Muscle of leg (tissue), 11 donors: ENCODE measurements around the gene CLSTN3. TPM values are rescaled to one million over a fixed set of nuclear protein-coding genes. Genes with fewer than 3 reads are reported as not detected.

Source experiments
- DNase-seq: peaks from one replicate; pipeline ENCODE4 v3.0.0; 2013
- H3K27ac ChIP-seq: one replicate; pipeline ENCODE4 v1.5.1; 2013; ENCODE audit warnings: mild to moderate bottlenecking, low read length, control low read depth
- H3K27me3 ChIP-seq: one replicate; pipeline ENCODE4 v1.6.1; 2013; ENCODE audit warnings: low read length; ENCODE audit not compliant: control insufficient read depth, insufficient read depth
- H3K36me3 ChIP-seq: one replicate; pipeline ENCODE4 v1.6.1; 2013; ENCODE audit warnings: low read length; ENCODE audit not compliant: control insufficient read depth, insufficient read depth
- H3K4me1 ChIP-seq: one replicate; pipeline ENCODE4 v1.6.1; 2013; ENCODE audit warnings: low read length; ENCODE audit not compliant: control insufficient read depth, insufficient read depth
- H3K4me3 ChIP-seq: one replicate; pipeline ENCODE4 v1.5.1; 2013; ENCODE audit warnings: low read length, control low read depth
- H3K9me3 ChIP-seq: replicated peaks from 2 replicates; pipeline ENCODE4 v1.6.1; 2013; ENCODE audit warnings: low read depth, low read length; ENCODE audit not compliant: control insufficient read depth
- WGBS: methylation state at CpG from one replicate; pipeline ENCODE4 v1.1.5; 2013; ENCODE audit warnings: missing lambda C conversion rate; ENCODE audit not compliant: insufficient coverage; 5-methylcytosine and 5-hydroxymethylcytosine counted together
- polyA plus RNA-seq, 8 donors: library from polyadenylated mRNA; unstranded; fragments of 120-200 nt; gene quantifications; one replicate each; pipeline versions ENCODE4 v1.2.1 to v1.2.3, GENCODE V29; 2013; ENCODE audit warnings: inconsistent platforms in 1 of 8, low replicate concordance in 1 of 8; ENCODE audit not compliant: insufficient read length in 8 of 8, insufficient read depth in 1 of 8
- total RNA-seq: library from RNA; stranded (reverse); fragments of 120-200 nt; gene quantifications from one replicate; pipeline ENCODE4 v1.2.4, GENCODE V29; 2013

Gene CLSTN3
- total and polyA plus RNA-seq, 9 donors, result 7.2 to 27.2 (median 20.5) TPM

DNA sequence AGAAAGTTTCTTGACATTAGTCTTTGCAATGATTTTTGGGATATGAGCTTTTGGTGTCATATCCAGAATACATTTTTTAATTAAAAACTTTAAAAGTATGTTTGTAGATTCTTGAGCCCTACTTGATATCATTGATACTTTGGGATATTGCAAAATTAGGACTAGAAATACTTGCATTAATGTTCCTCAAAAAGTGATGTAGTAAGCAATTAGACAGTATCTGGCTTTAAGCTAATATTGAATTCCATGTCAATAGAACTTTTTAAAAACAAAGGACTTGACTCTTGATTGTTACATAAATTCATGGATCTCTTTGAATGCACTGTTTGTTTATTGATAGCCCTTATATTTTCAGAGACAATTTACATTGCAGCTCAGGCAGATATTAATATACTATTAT lies 74.9 kb downstream of the CLSTN3 start:
- Histone ChIP-seq H3K4me1 (peaks cover 6% of the 10 kb centered on the region), H3K27me3 (no peaks in the 10 kb centered on the region), H3K4me3 (no peak overlapping the region), H3K9me3 (no peaks in the 10 kb centered on the region), H3K36me3 (peaks cover 49% of the 10 kb centered on the region), H3K27ac (no peak overlapping the region)
- DNase-seq, result no peak

DNA sequence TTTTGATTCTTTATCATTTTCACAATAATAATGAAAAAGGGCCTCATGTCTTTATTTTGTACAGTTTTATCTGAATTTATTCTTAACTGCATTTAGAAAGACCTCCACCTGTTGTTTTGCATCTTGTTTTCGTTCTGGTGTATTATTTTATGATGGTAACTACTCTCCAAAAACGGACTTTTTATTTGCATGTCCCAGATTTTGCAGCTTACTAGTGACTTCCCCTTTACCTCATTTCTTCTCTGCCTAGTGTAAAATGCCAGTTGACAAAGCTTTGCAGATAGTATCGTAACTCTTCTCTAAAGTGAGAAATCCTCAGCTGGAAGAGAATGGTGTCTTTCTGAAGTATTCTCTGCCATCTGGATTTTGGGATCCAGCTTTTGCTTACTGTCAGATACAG lies 76.5 kb downstream of the CLSTN3 start:
- H3K27me3 ChIP-seq, result no peaks in the 10 kb centered on the region
- WGBS, result no CpG with 5 or more reads among the region's 3 CpGs
- H3K4me3 ChIP-seq, result no peak overlapping the region
- no peaks in the 10 kb centered on the region for H3K9me3 ChIP-seq
- no peak for DNase-seq
- H3K36me3 ChIP-seq, result peaks cover 57% of the 10 kb centered on the region
- H3K4me1 ChIP-seq, result peaks cover 6% of the 10 kb centered on the region
- no peak overlapping the region for H3K27ac ChIP-seq

DNA sequence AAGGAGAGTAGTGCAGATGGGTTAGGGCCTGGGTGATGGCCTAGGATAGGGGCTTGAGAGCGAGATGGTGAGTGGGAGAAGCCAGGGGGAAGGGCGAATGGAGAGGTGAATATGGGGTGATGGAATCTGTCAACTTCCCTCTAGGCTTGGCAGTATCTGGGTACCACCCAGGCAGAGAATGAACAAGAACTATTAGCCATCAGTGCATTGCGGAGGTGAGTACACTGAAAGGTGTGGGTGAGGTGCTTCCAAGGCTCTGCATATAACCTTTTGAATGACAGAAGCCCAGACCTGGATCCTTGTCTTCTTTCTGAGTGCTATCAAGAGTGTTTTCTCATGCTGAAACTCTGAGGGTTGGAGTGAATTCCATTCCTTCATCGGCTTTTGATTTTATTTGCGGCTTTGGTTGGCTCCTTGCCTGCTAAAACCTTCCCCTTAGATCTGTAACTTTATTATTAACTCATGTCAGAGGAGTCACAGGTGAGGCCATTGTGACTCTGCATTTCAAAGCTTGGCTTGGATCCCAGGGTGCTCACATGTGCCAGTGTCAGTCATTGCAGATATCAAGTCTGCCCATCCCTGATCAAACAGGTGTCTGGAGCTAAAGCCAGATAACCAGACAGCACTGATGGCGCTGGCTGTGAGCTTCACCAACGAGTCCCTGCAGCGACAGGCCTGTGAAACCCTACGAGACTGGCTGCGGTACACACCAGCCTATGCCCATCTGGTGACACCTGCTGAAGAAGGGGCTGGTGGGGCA lies 77.9 kb downstream of the CLSTN3 start:
- DNase-seq, result peak; percentile 52
- peaks cover 46% of the 10 kb centered on the region for H3K36me3 ChIP-seq
- H3K27me3 ChIP-seq, result no peaks in the 10 kb centered on the region
- peaks cover 6% of the 10 kb centered on the region for H3K9me3 ChIP-seq
- H3K4me3 ChIP-seq, result no peak overlapping the region
- WGBS, result 97% methylated on average over 8 of the region's 10 CpGs
- H3K27ac ChIP-seq, result no peak overlapping the region
- peaks cover 6% of the 10 kb centered on the region for H3K4me1 ChIP-seq

Other genes starting within 250 kb of the CLSTN3 start
- gene LRRC23, start 225.5 kb upstream of the CLSTN3 start, total RNA-seq, result 5.7 TPM
- gene LRRC23, start 225.5 kb upstream of the CLSTN3 start, polyA plus RNA-seq, result 10 to 100 TPM in 5 of 8 donors, 1 to 10 TPM in 3; 6.8 to 13.7 (median 11.0) TPM
- gene ENO2, start 215.8 kb upstream of the CLSTN3 start, total RNA-seq, result 4.3 TPM
- 10 to 100 TPM in 1 of 8 donors, 1 to 10 TPM in 7; 6.4 to 10.2 (median 7.5) TPM for gene ENO2, start 215.8 kb upstream of the CLSTN3 start, polyA plus RNA-seq
- gene ATN1, start 202.4 kb upstream of the CLSTN3 start, total RNA-seq, result 11.1 TPM
- gene ATN1, start 202.4 kb upstream of the CLSTN3 start, polyA plus RNA-seq, result 100 to 1,000 TPM in 1 of 8 donors, 10 to 100 TPM in 7; 65.4 to 101 (median 90.2) TPM
- not detected for gene RNU7-1, start 186.6 kb upstream of the CLSTN3 start, total RNA-seq
- gene RNU7-1, start 186.6 kb upstream of the CLSTN3 start, polyA plus RNA-seq, result not detected
- 350 TPM for gene C12orf57, start 186.3 kb upstream of the CLSTN3 start, total RNA-seq
- 100 to 1,000 TPM; 135 to 200 (median 182) TPM for gene C12orf57, start 186.3 kb upstream of the CLSTN3 start, polyA plus RNA-seq
- gene PTPN6, start 179.0 kb upstream of the CLSTN3 start, total RNA-seq, result 5.8 TPM
- gene PTPN6, start 179.0 kb upstream of the CLSTN3 start, polyA plus RNA-seq, result 1 to 10 TPM; 4.0 to 8.1 (median 6.0) TPM
- gene PHB2, start 159.7 kb upstream of the CLSTN3 start, total RNA-seq, result 301 TPM
- gene PHB2, start 159.7 kb upstream of the CLSTN3 start, polyA plus RNA-seq, result 100 to 1,000 TPM; 285 to 322 (median 310) TPM
- gene EMG1, start 159.5 kb upstream of the CLSTN3 start, total RNA-seq, result 38.0 TPM
- 10 to 100 TPM; 27.6 to 32.9 (median 30.6) TPM for gene EMG1, start 159.5 kb upstream of the CLSTN3 start, polyA plus RNA-seq
- gene LPCAT3, start 111.9 kb upstream of the CLSTN3 start, total RNA-seq, result 7.8 TPM
- 10 to 100 TPM; 15.9 to 23.2 (median 19.1) TPM for gene LPCAT3, start 111.9 kb upstream of the CLSTN3 start, polyA plus RNA-seq
- gene C1S, start 69.7 kb upstream of the CLSTN3 start, total RNA-seq, result 91.1 TPM
- 10 to 100 TPM; 56.2 to 94.2 (median 77.6) TPM for gene C1S, start 69.7 kb upstream of the CLSTN3 start, polyA plus RNA-seq
- 87.7 TPM for gene C1R, start 37.9 kb upstream of the CLSTN3 start, total RNA-seq
- 100 to 1,000 TPM in 1 of 8 donors, 10 to 100 TPM in 7; 75.0 to 105 (median 96.2) TPM for gene C1R, start 37.9 kb upstream of the CLSTN3 start, polyA plus RNA-seq
- 13.3 TPM for gene C1RL, start 21.2 kb upstream of the CLSTN3 start, total RNA-seq
- 10 to 100 TPM; 11.2 to 18.6 (median 12.9) TPM for gene C1RL, start 21.2 kb upstream of the CLSTN3 start, polyA plus RNA-seq
- 0.49 TPM for gene RBP5, start 1.5 kb upstream of the CLSTN3 start, total RNA-seq
- gene RBP5, start 1.5 kb upstream of the CLSTN3 start, polyA plus RNA-seq, result 1 to 10 TPM; 1.6 to 6.5 (median 3.6) TPM
- gene PEX5, start 59.3 kb downstream of the CLSTN3 start, total RNA-seq, result 26.0 TPM
- gene PEX5, start 59.3 kb downstream of the CLSTN3 start, polyA plus RNA-seq, result 10 to 100 TPM; 34.1 to 44.8 (median 38.8) TPM
- not detected for gene ACSM4, start 173.7 kb downstream of the CLSTN3 start, total RNA-seq
- under 1 TPM in 7 of 8 donors, not detected in 1; 0.07 to 0.19 (median 0.11) TPM for gene ACSM4, start 173.7 kb downstream of the CLSTN3 start, polyA plus RNA-seq